Measurements from ENCODE around the gene CASP8AP2. TPM values are rescaled to one million over a fixed set of nuclear protein-coding genes. Genes with fewer than 3 reads are reported as not detected.
"Not testable (repeated sequence)": the region's sequence is repeated elsewhere in the genome, so short reads cannot be mapped to it uniquely, and the experiment has no call there.

The CASP8AP2 gene
- total RNA-seq, 1 donor: 16.7 TPM

DNA sequence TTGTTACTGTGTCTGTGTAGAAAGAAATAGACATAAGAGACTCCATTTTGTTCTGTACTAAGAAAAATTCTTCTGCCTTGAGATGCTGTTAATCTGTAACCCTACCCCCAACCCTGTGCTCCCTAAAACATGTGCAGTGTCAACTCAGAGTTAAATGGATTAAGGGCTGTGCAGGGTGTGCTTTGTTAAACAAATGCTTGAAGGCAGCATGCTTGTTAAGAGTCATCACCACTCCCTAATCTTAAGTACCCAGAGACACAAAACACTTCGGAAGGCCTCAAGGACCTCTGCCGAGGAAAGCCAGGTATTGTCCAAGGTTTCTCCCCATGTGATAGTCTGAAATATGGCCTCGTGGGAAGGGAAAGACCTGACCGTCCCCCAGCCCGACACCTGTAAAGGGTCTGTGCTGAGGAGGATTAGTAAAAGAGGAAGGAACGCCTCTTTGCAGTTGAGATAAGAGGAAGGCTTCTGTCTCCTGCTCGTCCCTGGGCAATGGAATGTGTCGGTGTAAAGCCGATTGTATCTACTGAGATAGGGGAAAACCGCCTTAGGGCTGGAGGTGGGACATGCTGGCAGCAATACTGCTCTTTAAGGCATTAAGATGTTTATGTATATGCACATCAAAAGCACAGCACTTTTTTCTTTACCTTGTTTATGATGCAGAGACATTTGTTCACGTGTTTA lies 61.3 kb downstream of the CASP8AP2 start:
- not testable (repeated sequence) for H3K4me1 ChIP-seq (ENCODE audit: insufficient read depth, low read length); H3K9me3 ChIP-seq (ENCODE audit: low read depth, low read length)
- H3K27me3 ChIP-seq (ENCODE audit: insufficient read depth, low read length): peaks cover 52% of the 10 kb centered on the region

GRCh38 chr6:89892577-89892976 lies 62.9 kb downstream of the CASP8AP2 start:
- peaks cover 51% of the 10 kb centered on the region for H3K27me3 ChIP-seq (ENCODE audit: insufficient read depth, low read length)
- H3K4me1 ChIP-seq (ENCODE audit: insufficient read depth, low read length); H3K9me3 ChIP-seq (ENCODE audit: low read depth, low read length); H3K4me3 ChIP-seq (ENCODE audit: low read length): not testable (repeated sequence)

More for the DNA sequence above, 61.3 kb downstream of the CASP8AP2 start:
- not testable (repeated sequence) for H3K4me3 ChIP-seq (ENCODE audit: low read length)

GRCh38 chr6:89894169-89894568 lies 64.5 kb downstream of the CASP8AP2 start, which contains the start of gene GJA10:
Gene GJA10, plus strand, starts transcription at chr6:89894469. Its CDS starts 0 bp downstream, at chr6:89894469.
- Histone ChIP-seq H3K9me3 (ENCODE audit: low read depth, low read length) (no peaks in the 10 kb centered on the region), H3K4me3 (ENCODE audit: low read length) (no peak within 1 kb of the TSS), H3K27me3 (ENCODE audit: insufficient read depth, low read length) (peaks cover 37% of the 10 kb centered on the region), H3K4me1 (ENCODE audit: insufficient read depth, low read length) (no peaks in the 10 kb centered on the region)

GRCh38 chr6:89895276-89895874 lies 65.7 kb downstream of the CASP8AP2 start:
- H3K4me1 ChIP-seq (ENCODE audit: insufficient read depth, low read length): no peaks in the 10 kb centered on the region
- H3K27me3 ChIP-seq (ENCODE audit: insufficient read depth, low read length): peaks cover 31% of the 10 kb centered on the region
- H3K9me3 ChIP-seq (ENCODE audit: low read depth, low read length): no peaks in the 10 kb centered on the region
- H3K4me3 ChIP-seq (ENCODE audit: low read length): no peak overlapping the region

DNA sequence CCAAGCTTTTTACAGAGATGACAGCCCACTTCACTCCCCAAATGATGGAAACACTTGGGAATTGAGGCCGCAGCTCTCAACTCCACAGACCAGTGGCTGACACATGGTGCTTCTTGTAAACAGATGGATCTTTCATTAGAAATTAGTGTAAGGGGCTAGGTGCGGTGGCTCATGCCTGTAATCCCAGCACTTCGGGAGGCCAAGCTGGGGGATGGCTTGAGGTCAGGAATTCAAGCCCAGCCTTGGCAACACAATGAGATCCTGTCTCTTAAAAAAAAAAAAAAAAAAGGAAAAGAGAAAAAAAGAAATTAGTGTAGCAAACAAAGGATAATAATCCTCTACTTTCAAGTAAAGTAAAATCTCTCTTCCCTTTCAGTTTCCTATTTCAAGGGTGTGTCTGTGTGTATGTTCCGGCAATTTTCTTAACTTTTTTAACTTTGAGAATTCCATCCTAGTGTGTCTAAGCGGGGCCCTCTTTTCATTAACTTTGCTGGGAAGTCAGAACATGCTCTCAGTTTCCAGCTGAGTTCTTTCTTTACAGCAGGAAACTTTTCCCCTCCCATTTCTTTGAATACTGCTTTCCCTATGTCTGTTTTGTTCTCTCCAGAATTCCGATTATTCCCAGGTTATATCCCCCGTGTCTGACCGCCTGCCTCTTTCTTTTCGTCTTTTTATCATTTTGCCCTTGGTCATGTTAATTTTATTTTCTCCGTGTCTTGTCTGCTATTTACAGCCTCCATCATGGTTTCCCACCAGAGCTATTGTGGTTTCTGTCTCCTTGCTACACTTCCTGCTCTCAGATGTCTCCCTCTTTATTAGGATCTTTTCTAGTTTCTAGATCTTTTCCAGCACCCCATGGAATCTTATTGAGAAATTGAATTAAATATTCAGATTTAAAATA lies 80.6 kb downstream of the CASP8AP2 start:
- not testable (repeated sequence) for H3K4me3 ChIP-seq (ENCODE audit: low read length); H3K27me3 ChIP-seq (ENCODE audit: insufficient read depth, low read length); H3K4me1 ChIP-seq (ENCODE audit: insufficient read depth, low read length); H3K9me3 ChIP-seq (ENCODE audit: low read depth, low read length)

- Histone ChIP-seq H3K4me3 (ENCODE audit: low read length) (no peak overlapping the region), H3K9me3 (ENCODE audit: low read depth, low read length) (no peaks in the 10 kb centered on the region), H3K27me3 (ENCODE audit: insufficient read depth, low read length) (no peaks in the 10 kb centered on the region), H3K4me1 (ENCODE audit: insufficient read depth, low read length) (no peaks in the 10 kb centered on the region)
Measured at GRCh38 chr6:89910902-89911240, 81.2 kb downstream of the CASP8AP2 start.

DNA sequence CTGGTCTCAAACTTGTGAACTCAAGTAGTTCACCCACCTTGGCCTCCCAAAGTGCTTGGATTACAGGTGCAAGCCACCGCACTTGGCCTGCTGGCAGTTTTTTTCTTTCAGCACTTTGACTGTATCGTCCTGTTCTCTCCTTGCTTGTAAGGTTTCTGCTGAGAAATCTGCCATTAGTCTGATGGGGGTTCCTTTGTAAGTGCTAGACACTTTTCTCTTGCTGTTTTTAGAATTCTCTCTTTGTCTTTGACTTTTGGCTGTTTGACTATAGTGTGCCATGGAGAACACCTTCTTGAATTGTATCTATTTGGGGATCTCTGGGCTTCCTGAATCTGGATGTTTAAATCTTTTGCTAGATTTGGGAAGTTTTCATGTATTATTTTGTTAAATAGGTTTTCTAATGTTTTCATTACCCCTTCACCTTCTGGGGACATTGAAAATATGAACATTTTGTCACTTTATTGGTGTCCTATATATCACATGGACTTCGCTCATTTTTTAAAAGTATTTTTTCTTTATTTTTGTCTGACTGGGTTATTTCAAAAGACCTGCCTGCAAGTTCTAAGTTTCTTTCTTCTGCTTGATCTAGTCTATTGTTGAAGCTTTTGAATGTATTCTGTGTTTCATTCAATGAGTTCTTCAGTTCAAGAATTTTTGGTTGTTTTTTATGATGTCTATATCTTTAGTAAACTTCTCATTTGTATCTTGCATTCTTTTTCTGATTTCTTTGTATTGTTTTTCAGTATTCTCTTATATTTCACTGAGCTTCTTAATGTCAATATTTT lies 86.6 kb downstream of the CASP8AP2 start:
- Histone ChIP-seq H3K27me3 (ENCODE audit: insufficient read depth, low read length) (no peaks in the 10 kb centered on the region), H3K9me3 (ENCODE audit: low read depth, low read length) (peaks cover 8% of the 10 kb centered on the region), H3K4me1 (ENCODE audit: insufficient read depth, low read length) (no peaks in the 10 kb centered on the region), H3K4me3 (ENCODE audit: low read length) (no peak overlapping the region)

DNA sequence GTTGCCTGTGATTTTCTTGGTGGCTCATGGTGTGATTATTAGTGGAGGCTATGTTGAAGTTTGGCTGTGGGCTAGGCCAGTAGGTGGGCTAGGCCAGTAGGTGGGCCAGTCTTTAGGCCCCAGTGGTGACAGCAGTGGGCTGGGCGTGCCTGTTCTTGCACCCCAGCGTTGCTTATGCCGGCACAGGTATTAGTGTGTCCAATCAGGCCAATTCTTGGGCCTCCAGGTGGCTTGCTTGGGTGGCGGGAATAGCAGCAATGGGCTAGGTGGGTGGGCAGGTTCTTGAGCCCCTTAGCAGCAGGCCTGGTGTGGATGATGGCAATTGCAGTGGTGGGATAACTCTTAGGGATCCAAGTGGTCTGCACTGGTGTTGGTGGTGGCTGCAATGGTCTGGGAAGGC lies 87.5 kb downstream of the CASP8AP2 start:
- no peak overlapping the region for H3K4me3 ChIP-seq (ENCODE audit: low read length)
- peaks cover 8% of the 10 kb centered on the region for H3K9me3 ChIP-seq (ENCODE audit: low read depth, low read length)
- H3K4me1 ChIP-seq (ENCODE audit: insufficient read depth, low read length): no peaks in the 10 kb centered on the region
- no peaks in the 10 kb centered on the region for H3K27me3 ChIP-seq (ENCODE audit: insufficient read depth, low read length)

DNA sequence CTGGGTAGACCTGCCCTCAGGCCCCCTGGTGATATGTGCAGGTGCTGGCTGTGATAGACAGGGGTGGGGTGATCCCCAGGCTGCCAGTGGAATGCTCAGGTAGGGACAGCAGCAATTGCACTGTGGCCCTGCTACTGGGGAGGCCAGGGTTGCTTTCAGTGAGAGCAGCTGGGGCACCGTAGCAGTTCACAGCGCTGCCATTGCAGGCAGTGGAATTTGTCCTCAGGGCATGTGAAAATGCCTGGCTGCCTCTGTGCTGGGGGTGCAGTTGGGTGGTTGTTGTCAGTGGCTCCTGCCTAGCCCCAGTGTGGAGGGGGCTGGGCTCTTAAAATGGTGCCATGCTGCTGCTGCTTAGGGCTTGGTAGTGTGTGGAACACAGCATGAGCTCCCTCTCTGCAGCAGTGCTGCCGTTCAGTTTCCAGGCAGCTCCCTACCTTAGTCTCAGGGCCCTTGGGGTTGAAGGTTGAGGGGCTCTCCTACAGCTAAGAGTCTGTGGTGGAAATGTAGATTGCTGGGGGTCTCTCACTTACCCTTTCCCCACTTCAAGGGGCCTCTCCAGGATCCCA lies 88.2 kb downstream of the CASP8AP2 start:
- Histone ChIP-seq H3K4me3 (ENCODE audit: low read length) (no peak overlapping the region), H3K4me1 (ENCODE audit: insufficient read depth, low read length) (no peaks in the 10 kb centered on the region), H3K9me3 (ENCODE audit: low read depth, low read length) (peaks cover 8% of the 10 kb centered on the region), H3K27me3 (ENCODE audit: insufficient read depth, low read length) (no peaks in the 10 kb centered on the region)

Other genes starting within 250 kb of the CASP8AP2 start
- gene LYRM2, start 191.1 kb upstream of the CASP8AP2 start, total RNA-seq: 21.3 TPM
- 30.7 TPM for gene MDN1, start 10.1 kb upstream of the CASP8AP2 start, total RNA-seq
- gene GJA10, start 64.6 kb downstream of the CASP8AP2 start, total RNA-seq: not detected

All from mononuclear cell (primary cell).